ENCODE data around the gene TMBIM4.
"Not testable (repeated sequence)": the region's sequence is repeated elsewhere in the genome, so short reads cannot be mapped to it uniquely, and the experiment has no call there.

The TMBIM4 gene, protein sequence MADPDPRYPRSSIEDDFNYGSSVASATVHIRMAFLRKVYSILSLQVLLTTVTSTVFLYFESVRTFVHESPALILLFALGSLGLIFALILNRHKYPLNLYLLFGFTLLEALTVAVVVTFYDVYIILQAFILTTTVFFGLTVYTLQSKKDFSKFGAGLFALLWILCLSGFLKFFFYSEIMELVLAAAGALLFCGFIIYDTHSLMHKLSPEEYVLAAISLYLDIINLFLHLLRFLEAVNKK

DNA sequence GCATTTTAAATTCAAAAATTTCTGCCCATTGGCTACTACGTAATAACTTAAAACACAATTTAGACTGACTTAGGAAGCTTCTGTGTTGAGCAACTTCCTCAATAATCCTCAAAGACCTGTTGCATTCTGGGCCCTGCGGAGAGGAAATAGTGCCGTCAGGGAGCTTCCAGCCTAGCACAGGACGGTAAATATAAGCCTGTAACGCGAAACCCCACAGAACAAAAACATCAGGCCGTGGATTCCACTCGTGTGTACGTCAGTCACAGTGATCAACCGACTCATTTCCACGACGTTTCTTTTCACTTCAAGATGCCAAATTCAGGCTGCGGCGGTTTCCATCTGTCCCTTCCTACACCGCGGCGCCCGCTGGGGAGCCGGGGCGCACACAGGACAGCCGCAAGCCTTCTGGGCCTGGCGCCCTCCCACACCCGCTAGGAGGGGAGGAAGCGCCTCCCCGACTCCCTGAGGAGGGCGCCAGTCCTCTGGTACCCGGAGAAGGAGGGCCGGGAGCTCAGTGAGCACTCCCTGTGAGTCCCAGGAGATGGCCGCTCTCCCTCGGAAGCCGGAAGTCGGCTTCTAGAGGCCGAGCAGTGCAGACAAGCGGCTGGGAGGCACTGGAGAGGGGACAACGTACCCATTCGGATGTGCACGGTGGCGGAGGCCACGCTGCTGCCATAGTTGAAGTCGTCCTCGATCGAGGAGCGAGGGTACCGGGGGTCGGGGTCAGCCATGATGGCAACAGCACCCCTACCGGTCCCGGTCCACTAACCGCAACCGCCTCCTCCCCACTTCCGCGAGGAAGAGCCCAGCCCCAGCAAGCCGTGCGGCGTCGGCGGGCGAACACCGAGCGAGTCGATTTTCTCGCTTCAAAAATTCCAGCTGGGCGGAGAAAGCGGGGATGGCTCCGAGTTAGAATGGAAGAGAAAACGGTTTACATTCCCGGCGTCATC, at the start of gene TMBIM4:
TMBIM4 (minus strand) TSS at position 776 of the 950 bp plus-strand sequence; CDS start at position 731, 45 bp downstream.
- peak; percentile 94 for DNase-seq (ENCODE audit: low spot score)

DNA sequence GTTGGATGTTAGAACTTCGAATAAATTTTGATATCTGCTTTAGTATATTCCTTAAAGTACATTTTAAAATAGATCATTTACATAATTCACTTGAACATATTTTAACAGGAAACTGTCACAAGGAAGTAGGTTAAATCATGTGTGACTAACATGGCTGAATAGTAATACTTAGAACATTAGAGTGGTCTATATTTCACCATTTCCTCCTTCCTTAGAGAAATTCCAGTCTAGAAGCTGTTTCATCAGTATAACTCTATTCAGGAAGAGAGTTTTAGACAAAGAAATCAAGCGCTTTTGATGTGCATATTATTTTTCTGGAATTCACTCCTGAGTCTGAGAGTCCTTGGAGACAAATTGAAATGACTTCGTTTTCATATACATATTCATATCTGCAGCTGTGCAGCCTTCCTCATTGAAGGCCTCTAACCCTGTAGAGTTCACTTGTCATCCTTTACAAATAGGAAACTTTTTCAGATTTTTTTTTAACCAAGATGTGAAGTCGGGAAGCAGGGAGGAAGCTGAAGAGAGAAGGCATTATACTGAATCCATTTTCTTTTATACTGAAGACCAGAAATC, 47.6 kb upstream of the TMBIM4 start:
- no peak for DNase-seq (ENCODE audit: low spot score)

DNA sequence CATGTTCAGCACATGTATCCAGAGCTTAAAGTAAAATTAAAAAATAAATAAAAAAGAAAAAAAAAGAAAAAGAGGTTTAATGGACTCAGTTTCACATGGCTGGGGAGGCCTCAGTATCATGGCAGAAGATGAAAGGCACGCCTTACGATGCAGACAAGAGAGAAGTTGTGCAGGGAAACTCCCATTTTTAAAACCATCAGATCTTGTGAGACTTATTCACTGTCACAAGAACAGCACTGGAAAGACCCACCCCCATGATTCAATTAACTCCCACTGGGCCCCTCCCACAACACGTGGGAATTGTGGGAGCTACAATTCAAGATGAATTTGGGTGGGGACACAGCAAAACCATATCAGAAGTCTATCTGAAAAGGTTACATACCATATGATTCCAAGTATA, 43.2 kb upstream of the TMBIM4 start:
- DNase-seq (ENCODE audit: low spot score) = not testable (repeated sequence)

DNA sequence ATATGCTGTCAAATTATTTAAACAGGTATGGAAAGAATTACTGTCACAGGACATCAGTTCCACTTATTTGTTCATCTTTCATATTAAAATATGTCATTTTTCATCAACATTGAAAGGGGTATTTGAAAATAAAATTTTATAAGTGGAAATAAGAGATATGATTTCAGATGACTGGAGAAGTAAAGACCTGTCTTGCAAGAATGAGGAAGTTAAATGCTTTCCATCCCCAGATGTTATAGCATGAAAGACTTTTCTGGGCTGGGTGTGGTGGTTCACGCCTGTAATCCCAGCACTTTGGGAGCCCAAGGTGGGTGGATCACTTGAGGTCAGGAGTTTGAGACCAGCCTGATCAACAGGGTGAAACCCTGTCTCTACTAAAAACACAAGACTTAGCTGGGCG, 41.8 kb upstream of the TMBIM4 start:
- not testable (repeated sequence) for DNase-seq (ENCODE audit: low spot score)

DNA sequence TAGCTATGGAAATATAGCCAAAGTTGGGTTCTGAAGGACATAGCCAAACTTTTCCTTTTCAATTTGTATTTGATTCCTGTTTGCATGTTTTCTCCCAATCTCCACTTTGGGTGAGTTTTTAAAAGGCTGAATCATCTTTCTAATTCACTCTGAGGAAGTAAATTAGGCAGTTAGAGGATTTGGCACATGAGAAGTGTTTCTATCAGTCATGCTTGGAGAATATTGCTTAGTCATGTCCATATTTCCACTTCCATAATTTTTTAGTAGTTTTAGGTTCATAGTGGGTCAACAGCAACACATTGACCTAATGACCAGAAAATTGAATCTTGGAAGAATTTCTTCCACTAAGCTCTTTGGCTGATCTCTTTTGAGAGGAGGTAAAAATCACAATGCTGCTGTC, 41.0 kb upstream of the TMBIM4 start:
- no peak for DNase-seq (ENCODE audit: low spot score)

DNA sequence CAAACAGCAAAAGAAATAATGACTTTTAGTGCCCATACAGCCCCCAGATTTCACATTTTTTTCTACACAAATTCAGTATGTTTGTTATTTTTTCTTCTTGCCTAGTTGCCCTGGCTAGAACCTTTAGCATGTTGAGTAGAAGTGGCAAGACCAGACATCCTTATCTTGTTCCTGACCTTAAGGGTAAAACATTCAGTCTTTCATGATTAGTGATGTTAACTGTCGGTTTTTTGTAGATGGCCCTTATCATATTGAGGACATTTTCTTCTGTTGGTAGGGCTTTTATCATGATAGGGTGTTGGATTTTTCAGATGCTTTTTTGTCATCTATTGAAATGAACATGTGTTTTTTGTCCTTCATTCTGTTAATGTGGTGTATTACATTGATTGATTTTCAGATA, 36.3 kb upstream of the TMBIM4 start:
- no peak for DNase-seq (ENCODE audit: low spot score)

DNA sequence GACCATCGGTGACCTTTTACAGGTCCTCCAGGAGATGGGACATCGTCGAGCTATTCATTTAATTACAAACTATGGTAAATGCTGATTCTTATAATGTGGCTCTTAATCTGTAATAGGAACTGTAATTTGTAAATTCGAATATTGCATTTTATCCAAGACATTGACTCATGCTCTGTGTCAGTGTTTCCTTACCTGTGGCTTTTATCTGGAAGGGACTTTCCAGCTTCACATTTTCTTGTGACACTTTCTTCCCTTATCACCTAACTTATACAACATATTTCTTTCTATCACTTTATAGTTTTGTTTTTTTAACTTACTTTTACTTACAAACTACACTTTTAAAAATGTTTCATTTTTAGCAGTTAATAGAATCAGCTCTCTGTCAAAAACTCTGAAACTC, 34.0 kb upstream of the TMBIM4 start:
- no peak for DNase-seq (ENCODE audit: low spot score)

DNA sequence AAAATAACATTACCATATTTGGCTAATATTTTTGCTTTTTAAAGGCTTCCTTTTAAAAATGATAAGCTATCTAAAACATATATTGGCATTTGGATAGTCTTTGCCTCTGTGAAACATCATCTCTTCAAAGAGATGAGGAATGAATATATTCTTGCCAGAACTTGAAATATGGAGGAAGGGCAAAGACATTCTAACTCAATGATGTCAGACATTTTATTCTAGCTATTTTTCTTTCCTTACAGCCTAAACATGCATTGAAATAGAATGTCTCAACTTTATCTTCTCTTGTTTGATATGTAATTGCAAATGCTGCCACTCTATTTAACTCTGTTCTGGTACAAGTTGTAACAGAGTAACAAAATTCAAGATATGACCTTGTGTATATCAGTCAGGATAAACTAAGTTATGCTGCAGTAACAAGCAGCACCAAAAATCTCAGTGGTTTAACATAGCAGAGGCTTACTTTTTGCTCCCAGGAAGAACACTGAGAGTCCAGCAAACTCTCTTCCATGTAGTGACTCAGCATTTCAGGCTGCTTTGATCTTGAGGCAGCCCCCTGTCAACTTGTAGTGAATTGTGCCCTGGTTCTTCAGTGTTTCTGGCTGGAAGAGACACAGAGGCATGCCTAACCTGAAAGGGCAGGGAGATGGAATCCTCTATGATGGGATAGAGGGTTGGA, 30.2 kb upstream of the TMBIM4 start:
- no peak for DNase-seq (ENCODE audit: low spot score)

DNA sequence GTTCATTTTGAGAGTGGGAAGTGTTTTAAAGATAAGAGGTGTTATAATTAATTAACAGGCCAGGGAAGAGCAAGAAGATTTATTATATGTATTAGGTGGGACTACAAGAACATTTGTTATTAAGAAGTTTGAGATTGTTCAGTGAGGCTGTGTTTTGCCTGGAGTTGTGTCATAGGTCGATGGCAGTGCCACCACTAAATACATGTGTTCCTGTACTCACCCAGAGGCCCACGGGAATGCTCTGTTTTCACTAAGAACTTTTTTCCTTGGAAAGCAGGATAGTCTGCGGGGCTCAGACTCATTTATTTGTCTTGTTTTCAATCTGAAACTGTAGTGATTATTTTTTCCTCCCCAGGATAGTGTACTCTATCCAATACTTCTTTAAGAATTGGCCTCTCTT, 29.3 kb upstream of the TMBIM4 start:
- no peak for DNase-seq (ENCODE audit: low spot score)

DNA sequence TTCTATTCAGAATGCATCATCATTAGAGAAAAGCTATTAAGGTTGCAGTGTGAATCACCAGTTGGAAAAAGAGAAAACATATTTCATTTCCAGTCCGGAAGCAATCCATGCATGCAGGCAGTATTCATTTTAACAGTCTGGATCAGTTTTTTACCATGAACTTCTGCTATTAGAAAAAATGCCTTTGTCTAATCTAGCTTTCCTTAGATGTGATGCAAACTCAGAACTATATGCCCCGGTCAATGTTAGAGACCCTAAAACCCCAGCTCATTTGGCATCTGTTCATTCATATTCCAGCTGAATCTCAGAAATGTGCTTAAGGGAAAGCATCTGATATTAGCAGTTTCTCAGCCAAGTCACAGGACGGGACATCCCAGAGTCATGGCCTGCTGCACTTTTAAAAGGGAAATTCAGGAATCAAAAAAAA, 27.7 kb upstream of the TMBIM4 start:
- no peak for DNase-seq (ENCODE audit: low spot score)

DNA sequence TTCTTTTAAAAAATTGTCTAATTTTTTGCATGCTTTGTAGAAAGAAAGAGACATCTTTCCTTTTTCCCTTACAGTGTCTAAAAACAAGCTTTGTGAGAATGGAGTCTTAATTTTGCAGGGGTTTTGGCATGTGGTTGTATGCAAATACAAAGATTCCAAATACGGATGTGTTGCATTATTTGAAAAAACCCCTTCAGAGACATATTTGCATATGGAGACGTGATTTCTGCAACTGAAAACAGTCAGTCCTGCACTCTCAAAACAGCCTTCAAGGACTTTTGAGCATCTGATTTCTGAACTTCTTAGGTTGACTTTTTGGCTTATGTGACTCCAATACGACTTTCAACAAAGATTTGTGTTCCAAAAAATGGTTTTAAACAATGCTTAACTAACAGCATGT, 27.0 kb upstream of the TMBIM4 start:
- DNase-seq (ENCODE audit: low spot score) = no peak

DNA sequence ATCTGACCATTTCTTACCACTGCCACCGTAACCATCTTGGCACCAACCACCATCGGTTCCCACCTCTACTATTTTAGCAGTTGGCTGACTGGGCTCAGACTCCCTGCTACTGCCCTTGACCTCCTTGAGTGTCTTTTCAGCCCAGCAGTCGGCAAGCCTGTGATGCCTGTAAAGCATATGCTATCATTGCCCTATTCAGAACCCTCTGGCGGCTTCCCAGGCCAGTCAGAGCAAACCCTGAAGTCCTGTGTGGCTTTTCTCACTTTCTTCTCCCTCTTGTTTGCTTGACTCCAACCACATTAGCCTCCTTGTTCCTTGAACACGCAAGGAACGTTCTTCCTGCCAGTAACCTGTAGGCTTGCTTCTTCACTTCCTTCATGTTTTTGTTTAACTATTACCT, 25.4 kb upstream of the TMBIM4 start:
- DNase-seq (ENCODE audit: low spot score) = no peak

DNA sequence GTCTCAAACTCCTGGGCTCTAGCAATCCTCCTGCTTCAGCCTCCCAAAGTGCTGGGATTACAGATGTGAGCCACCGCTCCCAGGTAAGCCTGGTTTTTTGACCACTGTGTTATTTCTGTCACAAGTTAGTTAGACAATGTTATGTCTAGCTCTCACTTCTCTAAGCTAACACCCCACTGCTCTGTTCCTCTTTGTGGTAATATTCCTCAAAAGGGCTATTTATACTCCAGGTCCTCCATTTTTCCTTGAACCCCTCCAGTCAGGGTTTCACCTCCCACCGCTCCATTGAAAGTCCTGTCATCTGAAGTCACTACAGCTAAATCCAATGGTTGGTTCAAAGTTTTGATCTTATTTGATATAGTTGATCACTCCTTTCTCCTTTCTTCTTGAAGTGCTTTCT, 24.3 kb upstream of the TMBIM4 start:
- no peak for DNase-seq (ENCODE audit: low spot score)

DNA sequence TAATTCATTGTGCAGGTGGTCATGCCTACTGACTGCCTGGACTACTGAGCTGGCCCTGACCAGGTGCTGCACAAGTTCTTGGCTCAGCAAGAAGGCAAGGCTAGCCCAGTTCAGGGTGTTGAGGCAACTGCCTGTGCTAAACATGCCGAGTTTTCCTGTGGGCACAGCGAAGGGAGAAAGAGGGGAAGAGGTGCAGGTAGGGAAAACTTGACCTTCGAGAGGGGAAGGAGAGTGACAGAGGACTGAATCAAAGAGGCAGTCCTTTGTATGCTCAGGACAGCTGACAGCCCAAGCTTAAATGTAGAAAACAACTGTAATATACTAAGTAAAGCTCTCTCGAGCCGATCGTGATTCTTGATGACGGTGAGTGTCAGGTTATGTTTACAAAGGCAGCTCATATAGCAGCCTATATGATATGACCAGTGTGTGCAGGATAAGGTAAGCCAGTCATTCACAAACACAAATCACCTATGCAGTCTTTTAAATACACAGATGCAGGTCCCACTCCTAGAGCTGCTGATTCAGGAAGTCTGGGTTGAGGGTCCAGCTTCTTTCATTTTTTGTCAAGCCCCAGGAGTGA, 21.8 kb upstream of the TMBIM4 start:
- no peak for DNase-seq (ENCODE audit: low spot score)

DNA sequence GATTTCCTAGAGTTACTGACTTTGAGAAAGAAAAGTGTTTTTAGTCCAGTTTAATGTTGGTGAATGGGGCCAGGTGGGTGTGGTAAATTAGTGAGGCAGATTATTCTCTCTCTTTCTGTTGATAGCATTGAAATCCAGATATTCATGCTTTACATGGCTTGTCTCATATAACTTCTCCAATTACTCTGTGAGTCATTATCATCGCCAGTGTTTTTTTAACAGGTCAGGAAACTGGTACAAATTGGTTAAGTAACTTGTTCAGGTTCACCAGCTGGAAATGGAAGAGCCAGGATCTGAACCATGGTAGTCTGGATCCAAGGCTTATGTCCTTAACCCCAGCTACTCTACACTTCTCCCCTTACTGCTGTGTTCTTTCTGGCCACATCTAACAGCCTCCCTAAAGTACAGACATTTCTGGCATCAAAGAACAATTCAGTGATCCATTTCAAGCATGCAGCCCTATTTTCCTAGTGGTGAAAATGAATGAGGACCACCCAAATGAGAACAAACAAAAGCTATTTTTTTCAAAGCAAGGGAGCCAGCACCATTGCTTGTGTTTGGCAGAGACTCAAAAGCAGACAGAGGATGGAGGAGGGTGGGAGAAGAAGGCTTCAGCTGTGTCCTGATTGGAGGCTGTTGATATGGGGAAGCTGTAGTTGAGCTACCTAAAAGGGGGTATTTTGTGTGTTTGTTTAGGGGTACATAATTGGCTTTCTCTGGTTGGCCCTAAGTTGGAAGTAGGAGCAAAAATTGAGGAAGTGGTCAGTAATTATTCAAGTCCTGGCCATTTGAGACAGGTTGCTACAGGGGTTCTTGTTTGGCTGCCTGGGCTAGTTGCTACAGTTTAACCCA, 20.9 kb upstream of the TMBIM4 start:
- DNase-seq (ENCODE audit: low spot score) = no peak

DNA sequence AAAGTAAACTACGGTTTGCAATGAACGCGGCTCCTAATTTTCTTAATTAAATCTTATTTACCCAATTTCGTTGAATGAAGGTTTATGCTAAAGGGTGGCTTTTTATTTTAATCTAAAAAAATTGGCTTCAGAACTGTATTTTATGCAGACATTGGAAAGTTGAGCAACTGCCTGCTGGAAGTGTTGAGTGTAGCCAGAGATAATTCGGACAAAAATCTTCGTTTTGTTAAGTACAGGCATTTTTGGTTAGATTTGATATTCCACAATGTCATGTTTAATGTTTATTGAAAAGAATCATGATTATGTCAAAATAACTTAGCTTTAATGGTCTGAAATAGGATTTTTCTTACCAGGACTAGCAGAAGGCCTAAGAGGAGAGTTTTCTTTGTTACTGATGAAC, 20.1 kb upstream of the TMBIM4 start:
- DNase-seq (ENCODE audit: low spot score) = no peak

DNA sequence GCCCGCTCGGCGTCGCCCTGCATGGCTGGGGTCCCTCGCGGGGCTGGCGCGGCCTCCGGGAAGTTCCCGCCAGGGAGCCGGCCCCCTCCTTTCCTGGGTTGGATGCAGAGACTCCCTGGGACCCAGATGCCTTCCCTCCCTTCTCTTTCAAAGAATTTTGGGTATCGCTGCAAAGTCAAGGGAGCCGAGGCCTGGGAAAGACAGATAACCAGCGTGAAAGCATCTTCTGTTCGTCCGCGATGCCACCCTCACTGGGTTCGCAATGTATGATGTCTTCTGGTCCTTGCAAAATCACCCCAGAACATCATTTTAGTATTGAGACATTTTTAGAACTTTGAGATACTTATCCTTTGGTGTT, 19.7 kb upstream of the TMBIM4 start:
- no peak for DNase-seq (ENCODE audit: low spot score)

DNA sequence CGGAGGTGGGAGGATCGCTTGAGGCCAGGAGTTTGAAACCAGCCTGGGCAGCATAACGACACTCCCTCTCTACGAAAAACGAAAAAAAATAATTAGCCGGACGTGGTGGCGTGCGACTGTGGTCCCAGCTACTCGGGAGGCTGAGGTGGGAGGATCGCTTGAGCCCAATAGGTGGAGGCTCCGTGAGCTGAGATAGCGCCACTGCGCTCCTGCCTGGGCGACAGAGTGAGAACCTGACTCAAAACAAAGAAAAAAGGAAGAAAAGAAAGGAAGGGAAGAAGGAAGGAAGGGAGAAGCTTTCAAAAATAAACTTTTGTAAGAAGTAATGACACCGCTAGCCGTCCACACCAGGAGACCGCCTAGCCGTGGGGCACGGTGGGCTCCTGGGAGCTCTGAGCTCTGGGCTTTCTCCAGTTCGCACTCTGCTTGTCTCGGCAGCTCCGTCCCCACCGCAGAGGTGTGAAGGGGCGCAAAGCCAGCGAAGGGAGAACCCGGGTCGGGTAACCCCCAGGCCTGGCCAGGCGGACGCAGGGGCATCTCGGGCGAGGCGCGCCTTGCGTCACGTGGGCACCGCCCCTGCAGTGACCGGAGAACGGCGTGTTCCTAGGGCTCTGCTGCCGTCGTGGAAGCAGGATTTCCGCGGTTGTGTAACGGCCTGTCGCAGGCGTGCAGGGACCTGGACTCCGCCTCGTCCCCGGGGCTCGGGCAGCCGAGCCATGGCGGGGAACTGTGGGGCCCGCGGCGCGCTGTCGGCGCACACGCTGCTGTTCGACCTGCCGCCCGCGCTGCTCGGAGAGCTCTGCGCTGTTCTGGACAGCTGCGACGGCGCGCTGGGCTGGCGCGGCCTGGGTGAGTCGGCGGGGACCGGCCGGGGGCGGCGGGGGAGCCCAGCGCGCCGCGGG, 19.0 kb upstream of the TMBIM4 start, which contains the start of gene IRAK3:
IRAK3 (plus strand) TSS at position 631 of the 902 bp plus-strand sequence; CDS start at position 717, 86 bp downstream.
- DNase-seq (ENCODE audit: low spot score) = no peak

DNA sequence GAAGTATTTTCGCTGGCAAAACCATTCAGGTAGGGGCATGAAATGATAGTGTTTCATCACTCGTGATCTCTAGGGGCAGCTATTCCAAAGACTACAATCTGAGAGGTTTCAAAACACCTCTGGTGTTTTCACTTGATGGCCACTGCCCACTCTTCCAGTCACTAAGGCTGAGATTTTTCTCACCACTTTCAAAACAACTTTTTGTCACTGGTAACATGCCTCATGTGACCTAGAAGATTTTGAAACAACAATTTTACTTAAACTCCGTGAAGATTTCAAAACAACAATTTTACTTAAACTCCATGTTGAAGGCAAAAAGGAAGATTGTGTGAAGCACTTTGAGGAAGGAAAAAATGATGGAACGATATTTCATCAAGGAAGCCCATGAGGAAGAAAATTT, 18.0 kb upstream of the TMBIM4 start:
- no peak for DNase-seq (ENCODE audit: low spot score)

DNA sequence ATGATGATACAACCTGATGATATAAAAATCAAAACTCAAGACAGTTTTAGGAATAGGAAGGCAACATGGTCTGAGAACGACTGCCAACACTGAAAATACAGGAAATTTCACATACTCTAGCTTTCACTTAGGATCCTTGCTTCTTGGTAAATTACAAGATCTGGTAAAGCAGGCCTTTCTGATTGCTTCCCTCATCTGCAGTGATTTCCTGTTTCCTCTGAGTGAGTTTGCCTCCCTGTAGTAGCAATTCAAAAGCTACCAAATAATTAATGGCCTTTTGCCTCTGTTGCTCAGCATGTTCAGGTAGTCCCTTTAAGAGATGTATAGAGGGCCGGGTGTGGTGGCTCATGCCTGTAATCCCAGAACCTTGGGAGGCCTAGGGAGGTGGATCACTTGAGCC, 17.2 kb upstream of the TMBIM4 start:
- no peak for DNase-seq (ENCODE audit: low spot score)

All from SW480 (cell line).